HCT116 (cell line): Measurements from ENCODE around the gene SLC22A12.

Source experiments
- CEBPB ChIP-seq: IDR thresholded peaks from 2 replicates; pipeline ENCODE4 v1.6.1; 2012; ENCODE audit warnings: low read depth
- EZH2 ChIP-seq: fragments of 200-600 bp; sonication (generic); IDR thresholded peaks from 2 replicates; pipeline ENCODE4 v1.6.1; 2017; ENCODE audit warnings: antibody characterized with exemption, mixed run types

- TF ChIP-seq CEBPB (no peak), EZH2 (no peak)
These were observed 34.0 kb downstream of the SLC22A12 start for GRCh38 chr11:64624883-64625481.
